A549 (cell line): ENCODE measurements around the gene ARAP1. TPM values are rescaled to one million over a fixed set of nuclear protein-coding genes. Genes with fewer than 3 reads are reported as not detected.

Experiments
- ATAC-seq, 2 experiments: fragments of 200-7000 bp in 1 of 2; fragments of >200 bp in 1 of 2; cut with Nextera tagmentation in 1 of 2; cut with Tn5 transposase in 1 of 2; 3 replicates each; pipeline versions ENCODE4 v1.8.0 to v1.9.1; 2018 to 2020; ENCODE audit warnings: mild to moderate bottlenecking in 1 of 2, moderate library complexity in 1 of 2
- CTCF ChIA-PET: fragments of 300-600 bp; sonication (Branson Sonifier 250); formaldehyde crosslinking; extraction: SDS; loops from one replicate; lab custom pipeline; 2021; ENCODE audit warnings: antibody characterized with exemption, inconsistent platforms; lab: Yijun Ruan, JAX
- POLR2A ChIA-PET: fragments of 350-600 bp; formaldehyde crosslinking; extraction: SDS; loops from one replicate; lab custom pipeline; 2021; ENCODE audit warnings: antibody characterized with exemption, inconsistent platforms; lab: Yijun Ruan, JAX
- DNase-seq, 2 experiments: peaks; one replicate each; pipeline versions ENCODE4 v3.0.0 to v3.0.0-alpha.2; 2011 to 2016; ENCODE audit warnings: low read depth in 1 of 2, low spot score in 1 of 2
- FAIRE-seq: peaks from 2 replicates; lab custom pipeline; 2011; peaks lifted over from hg19 to GRCh38; lab: Jason Lieb, UNC
- H3K27ac ChIP-seq, 2 experiments: fragments of >200 bp; sonication (Bioruptor Twin); formaldehyde crosslinking; 3 replicates each; pipeline ENCODE4 v1.5.1; 2016 to 2017
- H3K4me1 ChIP-seq: fragments of >200 bp; sonication (Bioruptor Twin); formaldehyde crosslinking; 3 replicates; pipeline ENCODE4 v1.6.1; 2016
- H3K4me2 ChIP-seq: fragments of >200 bp; sonication (Bioruptor Twin); formaldehyde crosslinking; 3 replicates; pipeline ENCODE4 v1.6.1; 2016
- H3K4me3 ChIP-seq: fragments of >200 bp; sonication (Bioruptor Twin); formaldehyde crosslinking; 3 replicates; pipeline ENCODE4 v1.5.1; 2016
- H3K9me3 ChIP-seq: fragments of >200 bp; sonication (Bioruptor Twin); formaldehyde crosslinking; 3 replicates; pipeline ENCODE4 v1.6.1; 2016
- CBX8 ChIP-seq: fragments of 200-600 bp; sonication (generic); IDR thresholded peaks from 2 replicates; pipeline ENCODE4 v1.6.1; 2016
- CEBPB ChIP-seq, 2 experiments: fragments of >200 bp in 1 of 2; sonication (Bioruptor Twin) in 1 of 2; formaldehyde crosslinking in 1 of 2; IDR thresholded peaks; 2 replicates each; pipeline ENCODE4 v1.6.1; 2012 to 2016
- EHF ChIP-seq: fragments of 250-450 bp; sonication (Bioruptor Pico); IDR thresholded peaks from 2 replicates; pipeline ENCODE4 v1.5.0; 2020; ENCODE audit warnings: mild to moderate bottlenecking
- EHMT2 ChIP-seq: fragments of 200-600 bp; sonication (generic); IDR thresholded peaks from 2 replicates; pipeline ENCODE4 v1.6.1; 2016; ENCODE audit warnings: antibody characterized with exemption, low read depth, mild to moderate bottlenecking, moderate library complexity
- FOSB ChIP-seq: fragments of 250-450 bp; sonication (Bioruptor Pico); IDR thresholded peaks from 2 replicates; pipeline ENCODE4 v1.5.0; 2020; ENCODE audit warnings: mild to moderate bottlenecking, moderate library complexity
- GATA3 ChIP-seq: IDR thresholded peaks from 2 replicates; pipeline ENCODE4 v1.6.1; 2012; ENCODE audit warnings: borderline replicate concordance
- HDAC2 ChIP-seq: fragments of 200-600 bp; sonication (generic); IDR thresholded peaks from 2 replicates; pipeline ENCODE4 v1.6.1; 2016
- HEYL ChIP-seq: fragments of 250-450 bp; sonication (Bioruptor Pico); IDR thresholded peaks from 2 replicates; pipeline ENCODE4 v1.8.0; 2021; ENCODE audit warnings: mild to moderate bottlenecking, moderate library complexity
- HOXA7 ChIP-seq: fragments of 250-450 bp; sonication (Bioruptor Pico); IDR thresholded peaks from 2 replicates; pipeline ENCODE4 v1.5.0; 2020; ENCODE audit warnings: mild to moderate bottlenecking, moderate library complexity
- HOXB13 ChIP-seq: fragments of 250-450 bp; sonication (Bioruptor Pico); IDR thresholded peaks from 2 replicates; pipeline ENCODE4 v1.5.0; 2020; ENCODE audit warnings: low read depth, mild to moderate bottlenecking, moderate library complexity
- KDM1A ChIP-seq: fragments of 200-600 bp; sonication (generic); IDR thresholded peaks from 2 replicates; pipeline ENCODE4 v1.6.1; 2016; ENCODE audit warnings: low read depth, mild to moderate bottlenecking
- NPAS2 ChIP-seq: fragments of 250-450 bp; sonication (Bioruptor Pico); IDR thresholded peaks from 2 replicates; pipeline ENCODE4 v1.8.0; 2022; ENCODE audit warnings: mild to moderate bottlenecking, moderate library complexity, borderline replicate concordance
- NR3C1 ChIP-seq: fragments of >200 bp; sonication (Bioruptor Twin); formaldehyde crosslinking; IDR thresholded peaks from 3 replicates; pipeline ENCODE4 v1.6.1; 2017
- POLR2A ChIP-seq: IDR thresholded peaks from 2 replicates; pipeline ENCODE4 v1.6.1; 2012; ENCODE audit warnings: mild to moderate bottlenecking, low read length
- RAD21 ChIP-seq, 2 experiments: fragments of >200 bp in 1 of 2; sonication (Bioruptor Twin) in 1 of 2; formaldehyde crosslinking in 1 of 2; IDR thresholded peaks in 1 of 2; conservative IDR thresholded peaks in 1 of 2; 2 replicates in 1 of 2; 3 replicates in 1 of 2; pipeline ENCODE4 v1.6.1; 2012 to 2018; ENCODE audit warnings: inconsistent platforms in 1 of 2
- RARB ChIP-seq: fragments of 250-450 bp; sonication (Bioruptor Pico); IDR thresholded peaks from 2 replicates; pipeline ENCODE4 v1.8.0; 2021; ENCODE audit warnings: mild to moderate bottlenecking, moderate library complexity
- RCOR1 ChIP-seq: fragments of 150-350 bp; IDR thresholded peaks from 2 replicates; pipeline ENCODE4 v1.6.1; 2014; ENCODE audit warnings: antibody characterized with exemption, low read length, low read depth
- ZC3H11A ChIP-seq: fragments of 450-650 bp; IDR thresholded peaks from 2 replicates; pipeline ENCODE4 v1.6.1; 2014; ENCODE audit warnings: antibody characterized with exemption, mild to moderate bottlenecking
- WGBS: methylation state at CpG from one replicate; pipeline ENCODE4 v1.1.6; 2017; ENCODE audit errors: missing lambda C conversion rate; 5-methylcytosine and 5-hydroxymethylcytosine counted together
- polyA plus RNA-seq, 4 experiments: library from polyadenylated mRNA; depleted of rRNA in 3 of 4; stranded (reverse); fragments of >200 nt; fragmentation: RNase III in 1 of 4; extraction: RNeasy Plus Mini Kit Qiagen cat#74134 plus additional on column Dnase treatment in 1 of 4; gene quantifications; 2 replicates in 3 of 4; 3 replicates in 1 of 4; pipeline ENCODE4 v1.2.3, GENCODE V29; 2011 to 2017
- TF ChIP-seq, protein P1 (sequence below): fragments of 250-450 bp; sonication (Bioruptor Pico); IDR thresholded peaks from 2 replicates; pipeline ENCODE4 v1.5.0; 2020; ENCODE audit warnings: low read depth, mild to moderate bottlenecking, moderate library complexity
- TF ChIP-seq, protein P2 (sequence below): IDR thresholded peaks from 2 replicates; pipeline ENCODE4 v1.6.1; 2012; ENCODE audit warnings: low read depth, borderline replicate concordance
- TF ChIP-seq, protein P3 (sequence below): fragments of 250-450 bp; sonication (Bioruptor Pico); IDR thresholded peaks from 2 replicates; pipeline ENCODE4 v1.5.0; 2021; ENCODE audit warnings: mild to moderate bottlenecking, moderate library complexity, borderline replicate concordance

The ARAP1 gene
- polyA plus RNA-seq, 2 of the 4 experiments (the other 2 are of a cell fraction): 29.5 to 30.1 TPM

DNA sequence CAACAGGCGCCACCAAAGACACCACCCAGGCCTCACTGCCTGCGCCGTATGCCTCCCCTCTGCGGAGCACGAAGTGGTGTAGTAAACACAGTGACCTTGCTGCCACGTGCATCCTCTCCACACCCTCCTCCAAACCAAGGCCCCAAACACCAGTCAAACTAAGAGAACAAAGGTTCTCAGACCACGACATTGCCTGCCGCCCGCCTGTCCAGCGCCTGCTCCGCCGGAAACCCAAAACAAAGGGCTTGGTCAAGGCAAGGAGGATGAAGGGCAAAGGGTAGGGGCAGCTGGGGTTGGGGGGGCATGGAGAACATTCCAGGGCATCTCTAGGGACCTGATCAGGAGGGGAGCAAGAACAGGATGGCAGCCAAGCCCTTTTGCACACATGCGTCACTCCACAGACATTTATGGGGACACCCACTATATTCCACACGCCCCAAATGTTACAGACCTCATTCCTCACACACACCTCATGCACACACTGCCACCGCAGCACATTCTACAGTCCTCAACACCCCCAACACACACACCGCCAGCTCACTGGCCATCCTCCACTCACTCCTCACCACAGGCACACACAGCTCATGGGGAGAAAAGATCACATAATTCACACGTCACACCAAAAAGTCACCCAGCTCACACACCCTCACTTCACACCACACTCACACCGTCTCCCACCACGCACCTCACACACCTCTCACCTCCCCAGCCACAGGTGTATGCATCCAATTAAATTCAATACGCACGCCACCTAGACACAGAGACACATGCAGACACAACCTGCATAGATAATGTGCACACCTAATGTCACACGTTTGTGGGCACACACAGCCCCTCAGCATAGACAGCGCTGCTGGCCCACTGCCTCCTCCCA lies 112.5 kb downstream of the ARAP1 start:
- ChIA-PET CTCF (interaction anchor here (1.7 to 13.1 kb wide), 3 partner anchors 11 to 52 kb away, joined by 4 to 171 read pairs (median 24); no protein-coding TSS in a partner anchor), POLR2A (no interaction called here)
- Histone ChIP-seq H3K27ac (no peak overlapping the region), H3K4me2 (no peak overlapping the region), H3K4me3 (no peak overlapping the region), H3K4me1 (peaks cover 22% of the 10 kb centered on the region), H3K9me3 (no peaks in the 10 kb centered on the region)
- 66% methylated on average over 23 of the region's 23 CpGs for WGBS
- FAIRE-seq (no peak), ATAC-seq (no peak), DNase-seq (no peak)
- TF ChIP-seq, protein P1, sequence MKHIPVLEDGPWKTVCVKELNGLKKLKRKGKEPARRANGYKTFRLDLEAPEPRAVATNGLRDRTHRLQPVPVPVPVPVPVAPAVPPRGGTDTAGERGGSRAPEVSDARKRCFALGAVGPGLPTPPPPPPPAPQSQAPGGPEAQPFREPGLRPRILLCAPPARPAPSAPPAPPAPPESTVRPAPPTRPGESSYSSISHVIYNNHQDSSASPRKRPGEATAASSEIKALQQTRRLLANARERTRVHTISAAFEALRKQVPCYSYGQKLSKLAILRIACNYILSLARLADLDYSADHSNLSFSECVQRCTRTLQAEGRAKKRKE (CRISPR knock-in tag): no peak
- TF ChIP-seq EHMT2 (no peak), NPAS2 (CRISPR knock-in tag) (no peak), GATA3 (no peak), HOXA7 (no peak), RARB (CRISPR knock-in tag) (no peak), HOXB13 (CRISPR knock-in tag) (no peak), NR3C1 (no peak), HEYL (CRISPR knock-in tag) (no peak), CBX8 (no peak), RCOR1 (no peak)
- TF ChIP-seq, protein P2, sequence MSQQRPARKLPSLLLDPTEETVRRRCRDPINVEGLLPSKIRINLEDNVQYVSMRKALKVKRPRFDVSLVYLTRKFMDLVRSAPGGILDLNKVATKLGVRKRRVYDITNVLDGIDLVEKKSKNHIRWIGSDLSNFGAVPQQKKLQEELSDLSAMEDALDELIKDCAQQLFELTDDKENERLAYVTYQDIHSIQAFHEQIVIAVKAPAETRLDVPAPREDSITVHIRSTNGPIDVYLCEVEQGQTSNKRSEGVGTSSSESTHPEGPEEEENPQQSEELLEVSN: no peak

DNA sequence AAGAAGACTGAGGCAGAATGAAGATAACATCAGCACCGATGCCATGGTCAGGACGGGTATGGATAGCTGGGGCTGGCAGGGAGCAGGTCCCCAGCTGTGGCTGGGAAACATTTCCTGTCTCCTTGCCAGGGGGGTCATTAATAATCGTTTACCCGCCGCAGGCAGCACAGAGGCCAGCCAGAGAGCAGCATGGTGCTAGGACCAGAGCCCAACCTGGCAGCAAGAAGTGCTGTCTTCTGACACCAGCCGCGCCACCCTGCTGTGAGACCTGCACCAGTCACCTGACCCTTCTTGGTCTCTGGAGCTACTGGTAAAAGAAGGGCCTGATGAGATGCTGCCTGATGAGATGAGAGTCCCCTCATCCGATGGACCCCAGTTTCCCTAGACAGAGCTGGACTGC lies 114.3 kb downstream of the ARAP1 start:
- no peaks in the 10 kb centered on the region for H3K9me3 ChIP-seq
- H3K4me3 ChIP-seq: no peak overlapping the region
- H3K27ac ChIP-seq: no peak overlapping the region
- CTCF ChIA-PET: interaction anchor here (0.6 to 13.1 kb wide), 8 partner anchors 11 to 156 kb away, joined by 3 to 171 read pairs (median 4); no protein-coding TSS in a partner anchor
- WGBS: 80% methylated on average over 8 of the region's 8 CpGs
- no peak for TF ChIP-seq POLR2A
- TF ChIP-seq HDAC2: no peak
- TF ChIP-seq, protein P3, sequence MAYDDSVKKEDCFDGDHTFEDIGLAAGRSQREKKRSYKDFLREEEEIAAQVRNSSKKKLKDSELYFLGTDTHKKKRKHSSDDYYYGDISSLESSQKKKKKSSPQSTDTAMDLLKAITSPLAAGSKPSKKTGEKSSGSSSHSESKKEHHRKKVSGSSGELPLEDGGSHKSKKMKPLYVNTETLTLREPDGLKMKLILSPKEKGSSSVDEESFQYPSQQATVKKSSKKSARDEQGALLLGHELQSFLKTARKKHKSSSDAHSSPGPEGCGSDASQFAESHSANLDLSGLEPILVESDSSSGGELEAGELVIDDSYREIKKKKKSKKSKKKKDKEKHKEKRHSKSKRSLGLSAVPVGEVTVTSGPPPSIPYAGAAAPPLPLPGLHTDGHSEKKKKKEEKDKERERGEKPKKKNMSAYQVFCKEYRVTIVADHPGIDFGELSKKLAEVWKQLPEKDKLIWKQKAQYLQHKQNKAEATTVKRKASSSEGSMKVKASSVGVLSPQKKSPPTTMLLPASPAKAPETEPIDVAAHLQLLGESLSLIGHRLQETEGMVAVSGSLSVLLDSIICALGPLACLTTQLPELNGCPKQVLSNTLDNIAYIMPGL (CRISPR knock-in tag): no peak
- no peak for TF ChIP-seq KDM1A
- no peak for TF ChIP-seq RAD21 (conservative IDR thresholded peaks at IDR 0.05 in 1 of 2, IDR thresholded peaks at IDR 0.05 in 1 of 2)
- TF ChIP-seq ZC3H11A: no peak
- TF ChIP-seq HEYL (CRISPR knock-in tag): no peak
- TF ChIP-seq RCOR1: no peak
- TF ChIP-seq HOXB13 (CRISPR knock-in tag): no peak
- no peak for TF ChIP-seq EHF (CRISPR knock-in tag)
- no peak for TF ChIP-seq RARB (CRISPR knock-in tag)
- TF ChIP-seq CEBPB (IDR thresholded peaks at IDR 0.05): no peak
- TF ChIP-seq FOSB (CRISPR knock-in tag): no peak
- ATAC-seq: no peak
- no peak for FAIRE-seq
- no peak overlapping the region for H3K4me2 ChIP-seq
- peaks cover 11% of the 10 kb centered on the region; the same call in 2 of the 3 replicates for H3K4me1 ChIP-seq
- POLR2A ChIA-PET: no interaction called here
- DNase-seq: no peak
